Endothelial cell of hepatic sinusoid (primary cell): ENCODE results near the gene CSMD2.

Source experiments
- in situ Hi-C: cut with HindIII; loops from 2 replicates; pipeline ENCODE4 v1.10.0; 2017; ENCODE audit warnings: low sequenced_read_pairs

CSMD2 gene

GRCh38 chr1:33971018-33971710 is 193.9 kb downstream of the CSMD2 start:
- in situ Hi-C loops: no loop called here

- in situ Hi-C loops: no loop called here
Observed at GRCh38 chr1:33970148-33970825, 194.7 kb downstream of the CSMD2 start.

GRCh38 chr1:33966346-33967141 is 198.5 kb downstream of the CSMD2 start:
- in situ Hi-C loops: no loop called here

GRCh38 chr1:33965086-33965485 is 199.9 kb downstream of the CSMD2 start:
- in situ Hi-C loops: no loop called here

- in situ Hi-C loops: no loop called here
Observed at GRCh38 chr1:33962061-33962460, 203.0 kb downstream of the CSMD2 start.

- in situ Hi-C loops: no loop called here
Observed at GRCh38 chr1:33960188-33960895, 204.7 kb downstream of the CSMD2 start.

- in situ Hi-C loops: no loop called here
Observed at GRCh38 chr1:33957854-33958253, 207.2 kb downstream of the CSMD2 start.

GRCh38 chr1:33955096-33955495 is 209.9 kb downstream of the CSMD2 start:
- in situ Hi-C loops: no loop called here

GRCh38 chr1:33949570-33949969 is 215.5 kb downstream of the CSMD2 start:
- in situ Hi-C loops: no loop called here

- in situ Hi-C loops: no loop called here
Observed at GRCh38 chr1:33948291-33948690, 216.7 kb downstream of the CSMD2 start.

GRCh38 chr1:33946836-33947235 is 218.2 kb downstream of the CSMD2 start:
- in situ Hi-C loops: no loop called here

- in situ Hi-C loops: no loop called here
Observed at GRCh38 chr1:33944846-33945245, 220.2 kb downstream of the CSMD2 start.

- in situ Hi-C loops: no loop called here
Observed at GRCh38 chr1:33943978-33944377, 221.1 kb downstream of the CSMD2 start.

GRCh38 chr1:33932871-33933270 is 232.2 kb downstream of the CSMD2 start:
- in situ Hi-C loops: no loop called here

- in situ Hi-C loops: no loop called here
Observed at GRCh38 chr1:33931111-33931475, 233.9 kb downstream of the CSMD2 start.

- in situ Hi-C loops: no loop called here
Observed at GRCh38 chr1:33930346-33931110, 234.5 kb downstream of the CSMD2 start.

- in situ Hi-C loops: no loop called here
Observed at GRCh38 chr1:33928251-33928650, 236.8 kb downstream of the CSMD2 start.

GRCh38 chr1:33927721-33928120 is 237.3 kb downstream of the CSMD2 start:
- in situ Hi-C loops: no loop called here

- in situ Hi-C loops: no loop called here
Observed at GRCh38 chr1:33925586-33925985, 239.4 kb downstream of the CSMD2 start.

- in situ Hi-C loops: no loop called here
Observed at GRCh38 chr1:33921281-33921680, 243.7 kb downstream of the CSMD2 start.

- in situ Hi-C loops: no loop called here
Observed at GRCh38 chr1:33918368-33918767, 246.7 kb downstream of the CSMD2 start.
